ENCODE results near the gene LPCAT3. TPM values are rescaled to one million over a fixed set of nuclear protein-coding genes. Genes with fewer than 3 reads are reported as not detected.
"Not testable (repeated sequence)": the region's sequence is repeated elsewhere in the genome, so short reads cannot be mapped to it uniquely, and the experiment has no call there.

LPCAT3 gene
- total and polyA plus RNA-seq, 5 donors = 14.0 to 22.2 (median 17.8) TPM

GRCh38 chr12:7058850-7059395, 40.6 kb upstream of the LPCAT3 start:
- ATAC-seq = no peak
- WGBS = 92% methylated on average over 9 of the region's 9 CpGs
- no peak for DNase-seq
- intact Hi-C loops (cut with DNase I) = no loop called here
- Histone ChIP-seq H3K27me3 (ENCODE audit: control insufficient read depth, insufficient read depth) (no peaks in the 10 kb centered on the region), H3K4me1 (ENCODE audit: control insufficient read depth, insufficient read depth, low read length) (no peaks in the 10 kb centered on the region), H3K4me3 (ENCODE audit: low read length) (no peak overlapping the region), H3K27ac (ENCODE audit: low read length) (no peak overlapping the region), H3K9me3 (ENCODE audit: control insufficient read depth, low read length) (no peaks in the 10 kb centered on the region)

DNA sequence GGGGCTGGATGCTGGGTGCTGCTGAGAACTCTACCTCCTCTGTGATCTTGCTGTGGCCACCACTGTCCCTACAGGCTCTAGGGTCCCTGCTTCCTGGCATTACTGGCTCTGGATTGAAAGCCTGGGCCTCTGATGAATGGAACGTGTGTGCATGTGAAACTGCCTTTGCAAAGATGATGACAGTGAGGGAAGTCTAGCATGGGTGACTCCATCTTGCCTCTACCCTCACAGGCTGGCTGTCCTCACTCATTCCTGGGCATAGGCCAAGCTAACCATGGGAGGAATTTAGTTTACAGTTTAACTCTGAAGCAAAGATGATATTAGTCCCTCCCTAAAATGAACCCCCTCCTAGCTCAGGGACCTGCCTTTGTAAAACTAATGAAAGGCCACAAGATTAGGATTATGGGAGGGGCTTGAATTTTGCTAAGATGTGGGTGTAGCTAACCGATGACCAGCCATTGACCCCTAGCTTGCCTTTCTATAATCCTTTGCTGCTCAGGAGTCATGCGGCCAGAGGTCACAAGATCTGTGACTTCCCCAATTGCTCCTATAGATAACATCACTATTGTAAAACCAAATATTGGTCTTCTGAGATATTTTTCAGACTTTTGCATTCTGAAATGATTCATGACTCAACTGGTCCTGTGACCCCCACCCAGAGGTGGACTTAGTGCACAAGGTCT, 40.0 kb upstream of the LPCAT3 start:
- DNase-seq (no peak), ATAC-seq (no peak)
- Histone ChIP-seq H3K27me3 (ENCODE audit: control insufficient read depth, insufficient read depth) (no peaks in the 10 kb centered on the region), H3K4me1 (ENCODE audit: control insufficient read depth, insufficient read depth, low read length) (no peaks in the 10 kb centered on the region), H3K4me3 (ENCODE audit: low read length) (no peak overlapping the region), H3K9me3 (ENCODE audit: control insufficient read depth, low read length) (no peaks in the 10 kb centered on the region), H3K27ac (ENCODE audit: low read length) (no peak overlapping the region)
- 74% methylated on average over 3 of the region's 3 CpGs for WGBS
- intact Hi-C loops (cut with DNase I) = no loop called here

DNA sequence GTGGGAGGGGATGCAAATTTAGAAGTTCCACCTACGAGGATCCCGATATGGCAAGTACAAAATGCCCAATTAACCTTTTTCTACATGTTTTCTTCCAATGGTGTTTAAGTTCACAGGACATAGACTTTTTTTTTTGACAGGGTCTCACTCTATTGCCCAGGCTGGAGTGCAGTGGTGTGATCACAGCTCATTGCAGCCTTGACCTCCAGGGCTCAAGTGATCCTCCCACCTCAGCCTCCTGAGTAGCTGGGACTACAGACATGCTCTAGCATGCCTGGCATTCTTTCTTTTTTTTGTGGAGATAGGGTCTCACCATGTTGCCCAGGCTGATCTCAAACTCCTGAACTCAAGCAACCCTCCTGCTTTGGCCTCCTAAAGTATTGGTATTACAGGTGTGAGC, 37.5 kb upstream of the LPCAT3 start:
- H3K4me3 ChIP-seq (ENCODE audit: low read length); DNase-seq; H3K4me1 ChIP-seq (ENCODE audit: control insufficient read depth, insufficient read depth, low read length); H3K27ac ChIP-seq (ENCODE audit: low read length); intact Hi-C loops (cut with DNase I); H3K27me3 ChIP-seq (ENCODE audit: control insufficient read depth, insufficient read depth); ATAC-seq; H3K9me3 ChIP-seq (ENCODE audit: control insufficient read depth, low read length): not testable (repeated sequence)
- 92% methylated on average over 2 of the region's 2 CpGs for WGBS

GRCh38 chr12:7054925-7055324, 36.6 kb upstream of the LPCAT3 start:
- WGBS = 94% methylated on average over 4 of the region's 4 CpGs
- DNase-seq = no peak
- intact Hi-C loops (cut with DNase I) = no loop called here

GRCh38 chr12:7049973-7050372, 31.7 kb upstream of the LPCAT3 start:
- DNase-seq; intact Hi-C loops (cut with DNase I); H3K27ac ChIP-seq (ENCODE audit: low read length); H3K9me3 ChIP-seq (ENCODE audit: control insufficient read depth, low read length); H3K4me3 ChIP-seq (ENCODE audit: low read length); ATAC-seq; H3K27me3 ChIP-seq (ENCODE audit: control insufficient read depth, insufficient read depth); H3K4me1 ChIP-seq (ENCODE audit: control insufficient read depth, insufficient read depth, low read length): not testable (repeated sequence)
- 89% methylated on average over 3 of the region's 3 CpGs for WGBS

More at GRCh38 chr12:7054925-7055324, 36.6 kb upstream of the LPCAT3 start:
- Histone ChIP-seq H3K27ac (ENCODE audit: low read length) (no peak overlapping the region), H3K27me3 (ENCODE audit: control insufficient read depth, insufficient read depth) (no peaks in the 10 kb centered on the region), H3K4me1 (ENCODE audit: control insufficient read depth, insufficient read depth, low read length) (no peaks in the 10 kb centered on the region), H3K4me3 (ENCODE audit: low read length) (no peak overlapping the region), H3K9me3 (ENCODE audit: control insufficient read depth, low read length) (no peaks in the 10 kb centered on the region)
- no peak for ATAC-seq

DNA sequence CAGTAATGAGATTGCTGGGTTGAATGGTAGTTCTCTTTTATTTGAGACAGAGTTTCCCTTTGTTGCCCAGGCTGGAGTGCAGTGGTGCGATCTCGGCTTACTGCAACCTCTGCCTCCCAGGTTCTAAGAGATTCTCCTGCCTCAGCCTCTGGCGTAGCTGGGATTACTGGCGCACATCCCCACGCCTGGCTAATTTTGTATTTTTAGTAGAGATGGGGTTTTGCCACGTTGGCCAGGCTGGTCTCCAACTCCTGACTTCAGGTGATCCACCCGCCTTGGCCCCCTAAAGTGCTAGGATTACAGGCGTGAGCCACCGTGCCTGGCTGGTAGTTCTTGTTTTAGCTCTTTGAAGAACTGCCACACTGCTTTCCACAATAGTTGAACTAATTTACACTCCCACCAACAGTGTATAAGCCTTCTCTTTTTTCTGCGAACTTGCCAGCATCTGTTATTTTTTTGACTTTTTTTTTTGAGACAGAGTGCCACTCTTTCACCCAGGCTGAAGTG, 31.2 kb upstream of the LPCAT3 start:
- H3K27ac ChIP-seq (ENCODE audit: low read length); ATAC-seq; H3K4me3 ChIP-seq (ENCODE audit: low read length); intact Hi-C loops (cut with DNase I); DNase-seq; H3K4me1 ChIP-seq (ENCODE audit: control insufficient read depth, insufficient read depth, low read length); H3K27me3 ChIP-seq (ENCODE audit: control insufficient read depth, insufficient read depth); H3K9me3 ChIP-seq (ENCODE audit: control insufficient read depth, low read length): not testable (repeated sequence)
- 85% methylated on average over 10 of the region's 10 CpGs for WGBS

DNA sequence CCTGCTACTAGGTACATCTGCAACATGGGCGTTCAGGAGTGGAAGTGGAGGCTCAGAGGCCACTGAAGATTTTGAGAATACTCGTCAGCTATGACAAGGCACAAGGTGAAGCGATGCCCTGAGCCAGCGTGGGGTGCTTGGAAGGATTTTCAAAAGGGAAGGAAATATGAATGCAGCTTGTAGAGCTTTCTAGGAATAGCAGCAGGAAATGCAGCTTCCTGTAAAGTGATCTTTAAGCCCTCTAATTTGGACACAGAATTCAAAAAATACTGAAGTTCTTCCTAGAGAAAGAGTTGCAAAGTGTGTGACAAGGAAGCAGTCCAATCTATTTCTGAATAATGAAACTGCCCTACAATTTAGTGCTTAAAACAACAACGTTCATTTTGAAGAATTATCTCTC, 29.0 kb upstream of the LPCAT3 start:
- H3K27ac ChIP-seq (ENCODE audit: low read length) = no peak overlapping the region
- H3K4me1 ChIP-seq (ENCODE audit: control insufficient read depth, insufficient read depth, low read length) = no peaks in the 10 kb centered on the region
- DNase-seq (no peak), ATAC-seq (peak in 1 of 2 donors; percentile 16)
- intact Hi-C loops (cut with DNase I) = no loop called here
- 53% methylated on average over 5 of the region's 5 CpGs for WGBS
- H3K4me3 ChIP-seq (ENCODE audit: low read length) = no peak overlapping the region
- H3K9me3 ChIP-seq (ENCODE audit: control insufficient read depth, low read length) = no peaks in the 10 kb centered on the region
- H3K27me3 ChIP-seq (ENCODE audit: control insufficient read depth, insufficient read depth) = no peaks in the 10 kb centered on the region

DNA sequence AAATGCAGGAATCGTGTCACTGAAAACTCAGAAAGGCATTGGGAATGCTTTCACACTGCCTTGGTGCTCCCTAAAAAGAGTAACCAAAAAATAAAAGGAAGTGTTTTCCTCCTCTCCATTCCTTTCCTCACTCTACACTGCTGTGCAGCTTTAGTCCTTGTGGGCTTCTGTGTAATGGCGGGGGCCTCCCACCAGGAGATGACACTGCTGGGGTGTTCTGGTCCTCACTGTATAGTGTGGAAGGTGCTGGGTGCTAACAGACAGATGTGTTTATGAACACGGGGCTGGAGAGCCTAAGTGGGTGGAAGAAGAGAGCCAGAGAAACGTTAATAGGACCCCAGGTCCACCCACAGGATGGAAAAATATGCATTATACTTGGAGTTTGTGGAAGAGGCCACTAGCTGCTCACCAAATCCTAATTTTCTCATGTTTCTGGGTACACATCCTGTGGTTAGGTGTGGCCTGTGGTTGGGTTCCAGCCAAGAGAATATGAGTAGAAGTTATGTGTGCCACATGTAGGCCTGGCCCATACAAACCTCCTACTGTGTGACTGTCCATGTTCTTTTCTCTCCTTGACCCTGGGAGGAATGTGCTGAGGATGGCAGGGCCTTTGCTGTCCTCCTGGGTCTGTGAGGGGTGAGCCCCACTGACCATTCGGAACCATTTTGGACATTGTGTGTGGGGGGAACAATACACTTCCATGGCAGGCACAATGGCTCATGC, 28.3 kb upstream of the LPCAT3 start:
- no peak for DNase-seq
- Histone ChIP-seq H3K27me3 (ENCODE audit: control insufficient read depth, insufficient read depth) (no peaks in the 10 kb centered on the region), H3K9me3 (ENCODE audit: control insufficient read depth, low read length) (no peaks in the 10 kb centered on the region), H3K4me1 (ENCODE audit: control insufficient read depth, insufficient read depth, low read length) (no peaks in the 10 kb centered on the region), H3K4me3 (ENCODE audit: low read length) (no peak overlapping the region), H3K27ac (ENCODE audit: low read length) (no peak overlapping the region)
- 84% methylated on average over 5 of the region's 5 CpGs for WGBS
- ATAC-seq = peak in 1 of 2 donors; percentile 32
- intact Hi-C loops (cut with DNase I) = no loop called here

GRCh38 chr12:7045913-7046312, 27.6 kb upstream of the LPCAT3 start:
- 88% methylated on average over 9 of the region's 9 CpGs for WGBS
- no peaks in the 10 kb centered on the region for H3K9me3 ChIP-seq (ENCODE audit: control insufficient read depth, low read length)
- no peak overlapping the region for H3K4me3 ChIP-seq (ENCODE audit: low read length)
- no peaks in the 10 kb centered on the region for H3K27me3 ChIP-seq (ENCODE audit: control insufficient read depth, insufficient read depth)
- H3K4me1 ChIP-seq (ENCODE audit: control insufficient read depth, insufficient read depth, low read length) = no peaks in the 10 kb centered on the region
- no peak overlapping the region for H3K27ac ChIP-seq (ENCODE audit: low read length)
- intact Hi-C loops (cut with DNase I) = no loop called here
- DNase-seq (no peak), ATAC-seq (no peak)

DNA sequence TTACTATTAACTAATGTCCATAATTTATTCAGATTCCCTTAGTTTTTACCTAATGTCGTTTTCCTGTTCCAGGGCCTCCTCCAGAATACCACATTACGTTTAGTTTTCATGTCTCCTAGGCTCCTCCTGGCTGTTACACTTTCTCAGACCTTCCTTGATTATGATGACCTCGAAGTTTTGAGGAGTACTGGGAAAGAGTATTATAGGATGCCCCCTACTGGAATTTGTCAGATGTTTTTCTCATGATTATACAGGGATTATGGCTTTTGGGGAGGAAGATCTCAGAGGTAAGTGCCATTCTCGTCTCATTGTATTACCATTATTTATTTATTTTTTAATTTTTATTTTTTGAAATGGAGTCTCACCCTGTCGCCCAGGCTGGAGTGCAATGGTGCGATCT, 24.6 kb upstream of the LPCAT3 start:
- WGBS = 45% methylated on average over 6 of the region's 6 CpGs
- Histone ChIP-seq H3K9me3 (ENCODE audit: control insufficient read depth, low read length) (no peaks in the 10 kb centered on the region), H3K4me1 (ENCODE audit: control insufficient read depth, insufficient read depth, low read length) (no peaks in the 10 kb centered on the region), H3K27ac (ENCODE audit: low read length) (no peak overlapping the region), H3K27me3 (ENCODE audit: control insufficient read depth, insufficient read depth) (no peaks in the 10 kb centered on the region), H3K4me3 (ENCODE audit: low read length) (no peak overlapping the region)
- intact Hi-C loops (cut with DNase I) = no loop called here
- no peak for DNase-seq
- ATAC-seq = peak; percentile 41 to 77

- ATAC-seq (no peak), DNase-seq (no peak)
- no peak overlapping the region for H3K4me3 ChIP-seq (ENCODE audit: low read length)
- no peaks in the 10 kb centered on the region for H3K4me1 ChIP-seq (ENCODE audit: control insufficient read depth, insufficient read depth, low read length)
- intact Hi-C loops (cut with DNase I) = no loop called here
- 81% methylated on average over 10 of the region's 10 CpGs for WGBS
- no peaks in the 10 kb centered on the region for H3K27me3 ChIP-seq (ENCODE audit: control insufficient read depth, insufficient read depth)
- no peak overlapping the region for H3K27ac ChIP-seq (ENCODE audit: low read length)
- H3K9me3 ChIP-seq (ENCODE audit: control insufficient read depth, low read length) = no peaks in the 10 kb centered on the region
Observed at GRCh38 chr12:7039403-7039802, 21.1 kb upstream of the LPCAT3 start.
